Smooth muscle cell (in vitro differentiated cells): ENCODE data around the gene MYO9B. TPM values are rescaled to one million over a fixed set of nuclear protein-coding genes. Genes with fewer than 3 reads are reported as not detected.

ENCODE experiments used
- DNase-seq: peaks from one replicate; lab custom pipeline; 2025; ENCODE audit not compliant: unreplicated experiment; lab: John Stamatoyannopoulos, UW
- H2AFZ ChIP-seq: fragments of 200-600 bp; sonication (generic); 2 replicates; pipeline ENCODE4 v1.6.0; 2016; ENCODE audit warnings: antibody characterized with exemption, low read depth, mild to moderate bottlenecking
- H3F3A ChIP-seq: fragments of 200-600 bp; sonication (generic); 2 replicates; pipeline ENCODE4 v1.6.0; 2017; ENCODE audit warnings: antibody characterized with exemption, low read depth
- H3K27ac ChIP-seq: fragments of 200-600 bp; sonication (generic); 2 replicates; pipeline ENCODE4 v1.5.1; 2016; ENCODE audit warnings: low read depth, mild to moderate bottlenecking
- H3K27me3 ChIP-seq: fragments of 200-600 bp; sonication (generic); 2 replicates; pipeline ENCODE4 v1.6.1; 2016; ENCODE audit warnings: low read depth, mild to moderate bottlenecking
- H3K36me3 ChIP-seq: fragments of 200-600 bp; sonication (generic); 2 replicates; pipeline ENCODE4 v1.5.1; 2016; ENCODE audit warnings: low read depth
- H3K4me1 ChIP-seq: fragments of 200-600 bp; sonication (generic); 2 replicates; pipeline ENCODE4 v1.5.1; 2016; ENCODE audit warnings: low read depth
- H3K4me2 ChIP-seq: fragments of 200-600 bp; sonication (generic); 2 replicates; pipeline ENCODE4 v1.6.0; 2016; ENCODE audit warnings: mild to moderate bottlenecking
- H3K4me3 ChIP-seq: fragments of 200-600 bp; sonication (generic); 2 replicates; pipeline ENCODE4 v1.5.1; 2016; ENCODE audit warnings: mild to moderate bottlenecking
- H3K79me2 ChIP-seq: fragments of 200-600 bp; sonication (generic); 2 replicates; pipeline ENCODE4 v1.6.0; 2016; ENCODE audit warnings: low read depth, mild to moderate bottlenecking
- H3K9ac ChIP-seq: fragments of 200-600 bp; sonication (generic); 2 replicates; pipeline ENCODE4 v1.6.0; 2016; ENCODE audit warnings: low read depth
- H3K9me3 ChIP-seq: fragments of 200-600 bp; sonication (generic); replicated peaks from 2 replicates; pipeline ENCODE4 v1.5.1; 2016; ENCODE audit warnings: low read depth
- H4K20me1 ChIP-seq: fragments of 200-600 bp; sonication (generic); 2 replicates; pipeline ENCODE4 v1.6.0; 2016; ENCODE audit warnings: low read depth
- WGBS: methylation state at CpG from one replicate; pipeline ENCODE4 v1.1.7; 2016; ENCODE audit warnings: low lambda C conversion rate; 5-methylcytosine and 5-hydroxymethylcytosine counted together
- polyA plus RNA-seq: library from polyadenylated mRNA; unstranded; fragments of >200 nt; fragmentation: Nextera tagmentation; extraction: Ambion mirVana; gene quantifications from 2 replicates; pipeline ENCODE4 v1.2.1, GENCODE V29; 2016
- total RNA-seq: library from RNA; depleted of rRNA; stranded (reverse); fragments of >200 nt; gene quantifications from 2 replicates; pipeline ENCODE4 v1.2.3, GENCODE V29; 2014
- TF ChIP-seq, protein P1 (sequence below): fragments of 200-600 bp; sonication (generic); IDR thresholded peaks from 2 replicates; pipeline ENCODE4 v1.5.1; 2017; ENCODE audit warnings: borderline replicate concordance, mild to moderate bottlenecking, antibody characterized with exemption; ENCODE audit not compliant: insufficient read depth, poor library complexity, severe bottlenecking

MYO9B gene
- total and polyA plus RNA-seq, 2 experiments from 2014 or later, result 44.6 to 46.6 TPM

DNA sequence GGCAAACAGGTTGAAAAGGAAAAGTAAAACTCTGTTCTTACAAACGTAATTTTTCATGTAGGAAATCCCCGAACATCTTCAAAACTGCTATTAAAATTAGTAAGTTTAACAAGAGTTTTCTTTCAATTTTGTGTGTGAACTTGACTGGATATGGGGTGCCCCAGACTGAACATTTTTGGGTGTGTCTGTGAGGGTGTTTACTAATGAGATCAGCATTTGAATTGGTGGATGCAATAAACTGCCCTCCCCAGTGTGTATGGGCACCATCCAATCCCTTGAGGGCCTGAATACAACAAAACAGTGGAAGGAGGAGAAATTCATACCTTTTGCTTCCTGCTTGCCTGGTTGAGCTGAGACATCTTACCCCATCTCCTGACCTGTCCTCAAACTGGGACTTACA, 12.1 kb upstream of the MYO9B start:
- Histone ChIP-seq H3K9ac (no peak overlapping the region), H3F3A (no peaks in the 10 kb centered on the region), H3K9me3 (peaks cover 8% of the 10 kb centered on the region), H3K36me3 (peaks cover 14% of the 10 kb centered on the region), H3K79me2 (no peaks in the 10 kb centered on the region), H3K4me2 (no peak overlapping the region), H3K27me3 (no peaks in the 10 kb centered on the region), H2AFZ (no peak overlapping the region), H4K20me1 (no peaks in the 10 kb centered on the region), H3K27ac (no peak overlapping the region), H3K4me3 (no peak overlapping the region), H3K4me1 (no peaks in the 10 kb centered on the region)
- WGBS, result 95% methylated on average over 2 of the region's 2 CpGs
- TF ChIP-seq, protein P1, sequence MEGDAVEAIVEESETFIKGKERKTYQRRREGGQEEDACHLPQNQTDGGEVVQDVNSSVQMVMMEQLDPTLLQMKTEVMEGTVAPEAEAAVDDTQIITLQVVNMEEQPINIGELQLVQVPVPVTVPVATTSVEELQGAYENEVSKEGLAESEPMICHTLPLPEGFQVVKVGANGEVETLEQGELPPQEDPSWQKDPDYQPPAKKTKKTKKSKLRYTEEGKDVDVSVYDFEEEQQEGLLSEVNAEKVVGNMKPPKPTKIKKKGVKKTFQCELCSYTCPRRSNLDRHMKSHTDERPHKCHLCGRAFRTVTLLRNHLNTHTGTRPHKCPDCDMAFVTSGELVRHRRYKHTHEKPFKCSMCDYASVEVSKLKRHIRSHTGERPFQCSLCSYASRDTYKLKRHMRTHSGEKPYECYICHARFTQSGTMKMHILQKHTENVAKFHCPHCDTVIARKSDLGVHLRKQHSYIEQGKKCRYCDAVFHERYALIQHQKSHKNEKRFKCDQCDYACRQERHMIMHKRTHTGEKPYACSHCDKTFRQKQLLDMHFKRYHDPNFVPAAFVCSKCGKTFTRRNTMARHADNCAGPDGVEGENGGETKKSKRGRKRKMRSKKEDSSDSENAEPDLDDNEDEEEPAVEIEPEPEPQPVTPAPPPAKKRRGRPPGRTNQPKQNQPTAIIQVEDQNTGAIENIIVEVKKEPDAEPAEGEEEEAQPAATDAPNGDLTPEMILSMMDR, result no peak
- DNase-seq, result no peak

DNA sequence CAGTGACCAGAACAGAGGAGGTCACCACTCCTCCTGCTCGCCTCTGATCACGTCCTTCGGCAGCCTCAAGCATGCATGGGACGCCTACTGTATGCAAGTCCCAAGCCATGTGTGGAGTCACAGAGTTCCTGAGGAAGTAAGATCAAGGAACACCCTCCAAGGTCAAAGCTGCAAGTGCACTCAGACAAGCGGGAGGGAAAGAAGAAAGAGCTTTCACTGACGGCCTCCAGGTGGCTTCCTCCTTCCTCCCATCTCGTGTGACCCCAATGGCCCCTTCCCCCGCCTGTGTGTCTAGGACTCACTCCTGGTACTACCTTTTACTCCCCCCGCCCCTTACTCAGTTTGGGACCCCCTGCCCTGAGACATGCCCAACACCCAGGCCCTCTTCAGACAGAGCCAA, 6.4 kb upstream of the MYO9B start:
- Histone ChIP-seq H3K36me3 (no peaks in the 10 kb centered on the region), H3K4me1 (peaks cover 4% of the 10 kb centered on the region), H3K4me3 (no peak overlapping the region), H2AFZ (no peak overlapping the region), H4K20me1 (no peaks in the 10 kb centered on the region), H3K27me3 (no peaks in the 10 kb centered on the region), H3F3A (no peaks in the 10 kb centered on the region), H3K9ac (no peak overlapping the region), H3K4me2 (no peak overlapping the region), H3K27ac (no peak overlapping the region), H3K9me3 (no peaks in the 10 kb centered on the region), H3K79me2 (peaks cover 7% of the 10 kb centered on the region)
- no peak for DNase-seq
- WGBS, result 91% methylated on average over 9 of the region's 9 CpGs
- TF ChIP-seq, protein P1, result no peak

DNA sequence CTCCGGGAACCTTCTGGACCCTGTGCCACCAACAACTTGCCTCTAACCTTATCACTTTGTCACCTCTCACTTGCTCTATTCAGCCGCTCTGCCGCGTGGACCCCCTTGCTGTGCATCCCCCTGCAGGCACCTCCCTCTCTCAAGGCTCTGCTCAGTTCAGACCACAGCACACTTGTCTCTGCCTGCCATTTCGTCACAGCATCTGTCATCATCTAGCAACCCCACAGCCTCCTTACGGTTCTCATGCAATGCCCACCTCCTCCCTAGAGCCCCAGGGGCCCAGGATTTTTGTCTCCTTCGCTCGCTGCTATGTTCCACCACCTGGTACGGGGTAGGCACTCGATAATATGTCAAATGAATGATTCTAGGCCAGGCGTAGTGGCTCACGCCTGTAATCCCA, 5.2 kb upstream of the MYO9B start:
- Histone ChIP-seq H3K27ac (no peak overlapping the region), H3F3A (no peaks in the 10 kb centered on the region), H2AFZ (no peak overlapping the region), H3K9me3 (no peaks in the 10 kb centered on the region), H3K4me1 (peaks cover 8% of the 10 kb centered on the region), H4K20me1 (no peaks in the 10 kb centered on the region), H3K9ac (no peak overlapping the region), H3K4me3 (no peak overlapping the region), H3K36me3 (no peaks in the 10 kb centered on the region), H3K27me3 (no peaks in the 10 kb centered on the region), H3K4me2 (no peak overlapping the region), H3K79me2 (peaks cover 13% of the 10 kb centered on the region)
- TF ChIP-seq, protein P1, result no peak
- DNase-seq, result no peak
- 96% methylated on average over 12 of the region's 12 CpGs for WGBS

DNA sequence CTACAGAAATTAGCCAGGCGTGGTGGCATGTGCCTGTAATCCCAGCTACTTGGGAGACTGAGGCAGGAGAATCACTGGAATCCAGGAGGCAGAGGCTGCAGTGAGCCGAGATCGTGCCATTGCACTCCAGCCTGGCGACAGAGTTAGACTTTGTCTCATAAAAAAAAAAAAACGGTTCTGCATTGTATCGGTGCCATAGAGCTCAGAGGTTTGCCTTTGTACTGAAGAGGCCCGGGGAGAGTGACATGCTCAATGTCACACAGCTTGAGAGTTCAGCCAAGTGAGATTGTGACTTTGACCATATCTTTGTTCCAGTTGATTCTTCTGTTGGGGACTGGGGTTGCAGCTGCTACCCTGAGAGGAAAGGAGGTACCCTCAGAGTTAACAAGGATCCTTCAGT, 4.7 kb upstream of the MYO9B start:
- Histone ChIP-seq H3K4me3 (no peak overlapping the region), H3F3A (no peaks in the 10 kb centered on the region), H2AFZ (no peak overlapping the region), H3K4me2 (no peak overlapping the region), H3K4me1 (peaks cover 8% of the 10 kb centered on the region), H3K79me2 (peaks cover 16% of the 10 kb centered on the region), H3K36me3 (no peaks in the 10 kb centered on the region), H3K9me3 (no peaks in the 10 kb centered on the region), H4K20me1 (no peaks in the 10 kb centered on the region), H3K9ac (no peak overlapping the region), H3K27me3 (no peaks in the 10 kb centered on the region), H3K27ac (no peak overlapping the region)
- WGBS, result 97% methylated on average over 7 of the region's 7 CpGs
- no peak for DNase-seq
- TF ChIP-seq, protein P1, result no peak
